ENCODE measurements around the gene CKMT2.

GRCh38 chr5:81241001-81241400 is 7.9 kb downstream of the CKMT2 start:
- TF ChIP-seq CTCF (IDR thresholded peaks at IDR 0.05; ENCODE audit: poor library complexity) (no peak), EZH2 (IDR thresholded peaks at IDR 0.05; ENCODE audit: borderline replicate concordance) (no peak)

All from hepatocyte (in vitro differentiated cells).